GOT3 (cell line): Measurements from ENCODE around the gene BBS5.
"Not testable (repeated sequence)": the region's sequence is repeated elsewhere in the genome, so short reads cannot be mapped to it uniquely, and the experiment has no call there.

ENCODE experiments used
- DNase-seq: peaks from one replicate; lab custom pipeline; 2025; ENCODE audit warnings: mixed read lengths; lab: John Stamatoyannopoulos, UW

The BBS5 gene

DNA sequence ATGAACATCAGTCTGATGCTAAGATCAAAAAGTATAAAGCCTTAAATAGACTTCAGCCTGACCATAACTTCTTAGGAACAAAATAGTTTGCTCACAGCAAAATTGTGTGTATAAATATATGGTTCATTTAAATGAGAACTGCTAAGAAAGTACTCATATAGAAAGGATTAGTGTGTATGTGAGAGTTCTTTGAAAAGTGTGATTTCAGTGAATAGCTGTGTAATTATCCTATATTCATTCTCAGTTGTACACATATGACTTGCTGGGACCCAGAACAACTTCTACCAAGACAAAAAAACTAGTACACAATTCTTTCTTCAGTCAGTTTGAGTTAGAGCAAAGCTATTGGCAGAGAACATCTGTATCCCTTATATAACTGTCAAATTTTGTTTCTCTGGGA lies 7.2 kb downstream of the BBS5 start:
- DNase-seq, result no peak

DNA sequence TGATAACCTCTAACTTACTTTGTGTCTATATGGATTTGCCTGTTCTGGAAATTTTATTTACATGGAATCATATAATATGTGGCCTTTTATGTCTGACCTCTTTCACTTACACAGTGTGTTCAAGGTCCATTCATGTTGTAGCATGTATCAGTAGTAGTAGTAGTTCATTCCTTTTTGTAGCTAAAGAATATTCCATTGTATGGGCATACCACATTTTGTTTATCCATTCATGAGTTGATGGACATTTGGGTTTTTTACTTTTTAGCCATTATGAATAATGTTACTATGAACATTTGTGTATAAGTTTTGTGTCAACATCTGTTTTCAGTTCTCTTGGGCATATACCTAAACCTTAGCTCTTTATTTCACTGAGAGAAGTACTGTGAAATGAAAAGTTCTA lies 11.5 kb downstream of the BBS5 start:
- no peak for DNase-seq

DNA sequence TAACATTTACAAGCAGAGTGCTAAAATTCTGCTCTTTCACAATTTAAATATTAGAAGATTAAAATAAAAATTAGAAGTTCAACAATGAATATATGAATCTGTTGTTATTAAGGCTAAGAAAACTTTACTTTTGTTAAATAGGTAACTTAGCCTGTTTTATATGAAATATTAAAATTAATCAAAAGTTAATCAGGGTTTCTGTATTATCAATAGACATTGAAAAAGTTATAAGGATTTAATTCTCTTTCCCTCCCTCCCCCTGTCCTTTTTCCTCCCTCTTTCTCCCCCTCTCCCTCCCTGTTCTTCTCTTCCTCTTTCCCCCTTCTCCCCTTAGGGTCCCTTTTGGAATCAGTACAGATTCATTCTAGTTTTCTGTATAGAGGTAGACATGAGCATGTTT lies 12.1 kb downstream of the BBS5 start:
- DNase-seq, result no peak

DNA sequence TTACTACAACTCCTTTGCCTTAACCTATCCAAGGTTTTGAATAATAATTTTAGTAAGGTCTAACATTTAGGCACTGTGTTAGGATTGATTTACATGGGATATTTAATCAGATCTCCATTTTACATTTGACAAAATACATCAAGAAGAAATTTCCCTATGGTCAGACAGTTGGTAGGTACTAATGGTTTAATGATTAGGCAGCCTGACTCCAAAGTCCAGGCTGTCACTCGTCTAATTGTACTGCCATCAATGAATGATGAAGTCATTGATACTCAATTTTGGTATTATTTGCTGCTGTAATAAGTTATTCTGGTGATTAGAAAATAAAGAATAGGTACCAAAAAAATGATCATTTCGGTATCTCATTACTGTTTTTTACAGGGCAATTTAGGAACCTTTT lies 14.1 kb downstream of the BBS5 start:
- no peak for DNase-seq

DNA sequence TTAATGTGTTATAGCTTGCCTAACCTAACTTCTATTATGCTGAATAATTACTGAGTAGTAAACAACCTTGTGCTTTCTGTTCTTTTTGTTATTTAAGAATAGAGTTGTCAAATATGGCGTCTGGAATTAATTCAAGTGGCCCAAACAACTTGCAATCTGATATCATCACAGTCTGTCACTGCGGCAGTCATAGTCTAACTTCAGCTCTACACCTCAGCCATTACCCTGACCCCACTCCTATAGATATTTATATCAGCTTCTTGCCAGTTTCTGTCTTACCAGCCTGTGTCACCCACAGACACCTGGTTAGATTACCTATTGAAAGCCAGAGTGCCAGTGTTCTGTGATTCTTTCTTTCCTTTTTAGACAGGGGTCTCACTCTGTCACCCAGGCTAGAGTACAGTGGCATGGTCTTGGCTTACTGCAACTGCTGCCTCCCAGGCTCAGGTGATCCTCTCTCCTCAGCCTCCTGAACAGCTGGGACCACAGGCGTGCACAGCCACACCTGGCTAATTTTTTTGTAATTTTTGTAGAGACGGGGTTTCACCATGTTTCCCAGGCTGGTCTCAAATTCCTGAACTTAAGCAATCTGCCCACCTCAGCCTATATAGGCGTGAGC lies 16.1 kb downstream of the BBS5 start:
- DNase-seq, result no peak

DNA sequence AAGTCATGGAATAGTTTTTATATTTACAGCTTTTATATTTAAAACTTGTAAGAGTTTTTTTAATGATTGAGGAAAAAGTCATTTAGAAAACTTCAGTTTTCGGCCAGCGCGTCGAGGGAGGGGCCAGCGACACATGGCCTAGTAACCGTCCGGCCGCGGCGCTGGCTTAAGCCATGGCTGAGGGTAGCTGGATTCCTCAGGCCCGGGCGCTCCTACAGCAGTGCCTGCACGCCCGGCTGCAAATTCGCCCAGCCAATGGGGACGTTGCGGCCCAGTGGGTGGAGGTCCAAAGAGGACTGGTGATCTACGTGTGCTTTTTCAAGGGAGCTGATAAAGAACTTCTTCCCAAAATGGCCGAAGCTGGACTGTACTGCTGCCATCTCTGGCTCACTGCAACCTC lies 25.4 kb downstream of the BBS5 start:
- no peak for DNase-seq

DNA sequence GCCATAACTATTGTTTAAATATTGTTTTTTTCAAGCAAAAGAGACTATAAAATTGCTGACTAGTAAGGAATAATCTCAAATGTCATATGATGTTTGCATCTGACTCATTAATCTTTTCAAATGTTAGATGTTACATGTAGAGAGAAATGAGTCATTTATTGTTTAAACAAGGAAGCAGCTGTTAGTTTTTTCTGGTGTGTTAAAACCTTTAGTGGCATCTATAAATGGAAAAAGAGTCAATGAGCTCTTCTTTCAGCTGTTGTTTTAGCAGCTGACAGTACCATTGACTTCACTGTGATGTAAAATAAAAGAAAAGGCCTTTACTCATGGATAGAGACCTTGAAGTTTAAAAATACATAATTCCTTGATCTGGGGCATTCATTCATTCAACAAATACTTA lies 28.4 kb downstream of the BBS5 start:
- no peak for DNase-seq

DNA sequence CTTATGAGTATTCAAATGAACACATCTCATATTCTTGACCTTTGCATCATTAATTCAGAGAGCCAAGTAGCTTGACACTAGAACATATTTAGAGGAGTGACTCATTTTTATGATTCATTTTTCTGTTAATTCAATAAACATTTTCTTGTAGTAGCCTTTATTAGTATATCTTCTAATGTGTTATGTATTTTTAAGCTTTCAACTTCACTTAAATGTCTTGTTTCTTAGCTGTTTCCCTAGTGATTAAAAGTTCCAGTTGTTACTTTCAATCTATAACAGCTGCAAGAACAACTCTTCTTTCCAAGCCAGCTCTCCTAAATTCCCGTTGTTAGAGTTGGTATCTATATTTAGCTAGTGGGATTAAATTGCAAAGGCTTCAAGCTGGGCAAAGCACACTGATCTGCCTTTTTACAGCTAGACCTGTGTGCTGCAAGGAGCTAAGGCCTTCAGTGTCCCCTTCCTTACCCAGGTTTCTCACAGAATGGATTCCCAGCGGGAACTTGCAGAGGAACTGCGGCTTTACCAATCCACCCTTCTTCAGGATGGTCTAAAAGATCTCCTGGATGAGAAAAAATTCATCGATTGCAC lies 30.1 kb downstream of the BBS5 start, which contains the start of gene KLHL41:
Gene KLHL41, plus strand, starts transcription at position 405 of the 588 bp plus-strand sequence. Its CDS starts 77 bp downstream, at position 482.
- no peak for DNase-seq

DNA sequence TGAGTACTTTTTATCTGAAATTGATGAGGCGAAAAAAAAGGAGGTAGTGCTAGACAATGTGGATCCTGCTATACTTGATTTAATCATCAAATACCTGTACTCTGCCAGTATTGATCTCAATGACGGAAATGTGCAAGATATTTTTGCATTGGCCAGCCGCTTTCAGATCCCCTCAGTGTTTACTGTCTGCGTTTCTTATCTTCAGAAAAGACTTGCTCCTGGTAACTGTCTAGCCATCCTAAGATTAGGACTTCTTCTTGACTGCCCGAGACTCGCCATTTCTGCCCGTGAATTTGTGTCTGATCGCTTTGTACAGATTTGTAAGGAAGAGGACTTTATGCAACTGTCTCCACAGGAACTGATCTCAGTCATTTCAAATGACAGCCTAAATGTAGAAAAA lies 30.7 kb downstream of the BBS5 start:
- no peak for DNase-seq

DNA sequence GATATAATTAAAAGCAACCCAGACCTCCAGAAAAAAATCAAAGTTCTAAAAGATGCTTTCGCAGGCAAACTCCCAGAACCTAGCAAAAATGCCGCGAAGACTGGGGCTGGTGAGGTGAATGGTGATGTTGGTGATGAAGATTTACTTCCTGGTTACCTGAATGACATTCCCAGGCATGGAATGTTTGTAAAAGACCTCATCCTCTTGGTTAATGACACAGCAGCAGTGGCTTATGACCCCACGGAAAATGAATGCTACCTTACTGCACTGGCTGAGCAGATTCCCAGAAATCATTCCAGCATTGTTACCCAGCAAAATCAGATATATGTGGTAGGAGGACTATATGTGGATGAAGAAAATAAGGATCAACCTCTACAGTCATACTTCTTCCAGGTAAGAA lies 31.2 kb downstream of the BBS5 start:
- no peak for DNase-seq

DNA sequence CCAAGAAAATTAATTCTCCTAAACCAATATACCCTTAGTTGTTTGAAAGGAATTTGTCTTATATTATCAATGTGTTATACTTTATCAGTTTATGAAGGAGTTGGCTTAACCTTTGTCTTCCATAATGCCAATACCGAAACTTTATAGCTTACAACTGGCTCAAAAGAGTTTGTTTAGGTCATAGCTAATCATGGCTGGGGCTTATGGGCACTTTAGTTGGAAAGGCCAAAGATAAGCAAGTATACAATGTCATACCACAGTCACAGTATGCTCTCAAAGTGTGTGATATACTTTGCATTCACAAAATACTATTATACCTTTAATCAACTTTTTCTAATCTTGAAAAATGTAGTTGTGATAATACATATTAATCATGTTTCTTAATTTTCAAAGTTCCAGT lies 32.5 kb downstream of the BBS5 start:
- no peak for DNase-seq

DNA sequence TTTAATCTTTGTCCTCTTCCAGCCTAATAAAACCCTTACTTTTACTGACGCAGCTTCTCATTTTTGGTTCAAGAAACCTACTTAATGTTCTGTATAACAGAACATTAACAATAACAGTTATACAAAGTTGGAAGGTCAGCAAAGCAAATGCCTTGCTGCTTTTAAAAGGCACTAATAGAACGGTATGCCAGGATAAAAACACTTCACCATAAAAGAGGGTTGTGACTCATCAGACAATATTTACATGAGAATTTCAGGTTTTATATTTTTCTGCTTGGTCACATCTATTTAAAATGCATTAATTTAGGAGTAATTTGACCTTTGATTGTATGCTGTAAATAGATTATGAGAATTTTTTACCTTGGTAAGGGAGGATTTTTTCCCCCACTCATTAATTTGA lies 33.2 kb downstream of the BBS5 start:
- DNase-seq, result no peak

DNA sequence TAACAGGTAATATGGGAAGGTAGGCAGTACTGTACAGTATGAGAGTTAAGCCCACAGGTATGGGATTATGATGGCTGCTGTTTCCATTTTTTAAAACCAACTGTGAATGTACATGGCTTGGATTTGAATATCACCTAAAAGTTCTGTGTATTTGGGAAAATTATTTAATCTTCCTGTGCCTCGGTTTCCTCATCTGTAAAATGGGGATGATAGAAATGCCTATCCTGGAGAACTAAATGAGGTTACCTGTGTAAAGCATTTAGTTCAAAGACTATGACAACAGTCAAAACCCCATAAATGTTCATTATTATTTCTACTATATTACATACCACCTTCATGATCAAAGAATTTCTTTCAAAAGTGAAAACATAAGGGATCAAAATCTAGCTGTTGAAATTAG lies 33.8 kb downstream of the BBS5 start:
- no peak for DNase-seq

DNA sequence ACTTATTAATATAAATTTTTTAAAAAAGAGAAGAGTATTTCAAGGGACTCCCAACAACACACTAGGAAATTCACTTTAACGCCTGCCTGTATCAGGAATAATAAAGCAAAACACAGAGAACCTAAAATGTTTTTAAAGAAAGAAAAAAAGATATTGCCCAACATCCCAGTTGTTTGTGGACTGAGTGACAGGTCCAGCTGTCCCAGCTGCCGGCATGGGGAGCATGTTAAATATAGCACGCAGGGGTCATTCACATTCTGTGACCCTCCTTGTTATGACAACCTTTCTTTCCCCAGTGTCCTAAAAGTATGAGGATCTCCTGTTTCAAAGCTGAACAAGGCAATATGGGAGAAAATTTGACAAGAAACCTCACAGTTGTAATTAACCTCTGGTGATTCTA lies 34.6 kb downstream of the BBS5 start:
- no peak for DNase-seq

DNA sequence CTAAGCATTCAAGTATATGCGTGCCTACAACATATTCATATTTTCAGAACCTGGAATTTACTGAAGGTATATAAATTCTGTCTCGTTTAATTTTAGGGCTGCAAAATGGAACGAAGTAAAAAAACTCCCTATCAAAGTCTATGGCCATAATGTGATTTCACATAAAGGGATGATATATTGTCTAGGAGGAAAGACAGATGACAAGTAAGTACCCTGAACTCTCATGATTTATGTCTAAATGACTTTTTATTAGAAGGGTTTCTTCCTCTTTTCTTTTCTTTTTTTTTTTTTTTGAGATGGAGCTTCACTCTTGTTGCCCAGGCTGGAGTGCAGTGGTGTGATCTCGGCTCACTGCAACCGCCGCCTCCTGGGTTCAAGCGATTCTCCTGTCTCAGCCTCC lies 35.5 kb downstream of the BBS5 start:
- not testable (repeated sequence) for DNase-seq

DNA sequence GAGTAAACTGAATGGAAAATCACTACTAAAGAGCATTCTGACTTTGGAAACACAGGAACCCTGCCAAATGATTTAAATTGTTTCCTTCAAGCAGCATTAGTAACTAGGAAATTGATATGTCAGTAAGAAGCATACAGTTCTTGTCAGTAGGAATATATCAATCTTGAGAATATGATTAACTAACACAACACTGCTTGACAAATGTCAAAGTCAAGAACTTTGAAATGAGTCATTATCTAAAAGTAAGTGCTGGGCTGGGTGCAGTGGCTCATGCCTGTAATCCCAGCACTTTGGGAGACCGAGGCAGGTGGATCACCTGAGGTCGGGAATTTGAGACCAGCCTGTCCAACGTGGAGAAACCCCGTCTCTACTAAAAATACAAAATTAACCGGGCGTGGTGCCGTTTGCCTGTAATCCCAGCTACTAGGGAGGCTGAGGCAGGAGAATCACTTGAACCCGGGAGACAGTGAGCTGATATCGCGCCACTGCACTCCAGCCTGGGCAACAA lies 37.2 kb downstream of the BBS5 start:
- not testable (repeated sequence) for DNase-seq

DNA sequence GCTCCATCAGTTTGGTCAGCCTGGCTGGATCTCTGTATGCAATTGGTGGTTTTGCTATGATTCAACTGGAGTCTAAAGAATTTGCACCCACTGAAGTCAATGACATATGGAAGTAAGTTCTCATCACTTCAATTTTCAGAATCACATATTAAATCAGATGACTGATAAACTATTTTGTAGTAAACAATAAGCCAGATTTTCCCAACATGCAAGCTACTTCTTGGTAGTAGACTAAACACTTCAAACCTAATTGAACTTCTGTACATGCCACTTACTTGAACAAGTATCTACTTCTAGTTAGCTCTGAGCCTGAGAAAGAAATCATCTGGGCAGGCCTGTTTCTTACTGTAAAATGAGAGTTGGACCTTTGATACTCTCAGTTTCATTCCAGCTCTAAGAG lies 41.6 kb downstream of the BBS5 start:
- no peak for DNase-seq

DNA sequence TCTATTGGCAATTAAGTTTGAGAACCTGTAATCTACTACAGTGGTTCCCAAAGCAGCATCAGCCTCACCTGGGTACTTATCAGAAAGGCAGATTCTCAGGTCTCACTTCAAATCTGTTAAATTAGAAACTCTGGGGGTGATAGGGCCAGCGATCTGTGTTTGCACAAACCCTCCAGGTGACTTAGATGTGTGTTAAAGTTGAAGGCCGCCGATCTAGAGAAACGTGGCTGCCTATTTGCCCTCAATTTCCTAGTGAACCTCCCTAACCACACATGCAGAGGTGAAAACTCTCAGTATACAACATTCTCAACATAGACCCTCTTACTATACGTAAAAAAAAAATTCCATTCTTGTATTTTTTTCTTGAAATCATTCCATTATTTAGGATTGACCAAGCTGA lies 44.4 kb downstream of the BBS5 start:
- no peak for DNase-seq

DNA sequence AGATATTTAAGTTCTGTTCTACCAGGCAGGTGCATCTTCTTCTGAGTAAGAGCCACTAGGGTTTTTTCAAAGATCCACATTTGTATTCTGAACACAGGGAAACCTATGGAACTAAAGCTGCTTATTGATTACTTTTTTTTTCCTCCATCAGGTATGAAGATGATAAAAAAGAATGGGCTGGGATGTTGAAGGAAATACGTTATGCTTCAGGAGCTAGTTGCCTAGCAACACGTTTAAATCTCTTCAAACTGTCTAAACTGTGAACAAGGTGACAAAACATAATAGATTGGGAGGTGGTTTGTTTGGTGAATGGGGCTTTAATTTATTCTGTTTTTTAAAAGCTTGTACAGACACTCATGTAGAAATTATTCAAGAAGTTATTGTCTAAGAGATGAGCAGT lies 46.1 kb downstream of the BBS5 start:
- no peak for DNase-seq

DNA sequence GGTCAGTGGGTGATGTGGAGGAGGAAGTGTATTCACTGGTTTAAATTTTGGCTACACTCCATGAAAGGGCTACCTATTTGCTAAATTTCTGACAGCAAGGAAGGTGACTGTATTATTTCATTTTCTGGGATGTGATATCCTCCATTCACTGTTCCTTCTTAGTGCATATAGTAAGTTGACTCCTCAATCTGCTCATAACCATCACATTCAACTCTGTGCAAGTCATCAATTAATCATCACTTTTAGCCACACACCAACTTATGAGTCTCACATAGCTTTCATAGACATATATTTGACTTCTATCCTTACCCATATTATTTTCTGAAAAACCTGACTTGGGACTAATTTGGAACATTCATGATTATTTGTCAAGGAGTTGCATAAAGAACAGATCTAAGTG lies 47.2 kb downstream of the BBS5 start:
- DNase-seq, result no peak

DNA sequence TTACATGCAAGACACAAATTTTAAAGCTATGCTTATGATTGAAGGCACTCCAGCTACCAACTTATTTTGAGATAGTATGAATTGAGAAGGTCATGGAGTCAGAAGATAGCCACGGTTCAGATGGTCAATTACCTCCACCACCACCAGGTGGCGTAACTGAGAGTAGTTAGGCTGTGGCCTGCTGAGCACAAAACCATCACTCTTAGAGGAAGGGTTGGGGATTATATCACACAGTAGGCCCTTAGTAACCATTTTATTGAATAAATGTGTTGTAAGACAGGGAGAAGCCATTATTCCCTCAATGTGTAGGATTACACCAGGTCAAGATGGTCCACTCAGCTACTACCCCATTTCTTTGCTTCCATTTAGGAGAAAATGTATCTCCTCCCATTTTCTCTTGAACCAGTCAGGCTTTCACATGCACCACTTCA lies 49.0 kb downstream of the BBS5 start:
- DNase-seq, result no peak

DNA sequence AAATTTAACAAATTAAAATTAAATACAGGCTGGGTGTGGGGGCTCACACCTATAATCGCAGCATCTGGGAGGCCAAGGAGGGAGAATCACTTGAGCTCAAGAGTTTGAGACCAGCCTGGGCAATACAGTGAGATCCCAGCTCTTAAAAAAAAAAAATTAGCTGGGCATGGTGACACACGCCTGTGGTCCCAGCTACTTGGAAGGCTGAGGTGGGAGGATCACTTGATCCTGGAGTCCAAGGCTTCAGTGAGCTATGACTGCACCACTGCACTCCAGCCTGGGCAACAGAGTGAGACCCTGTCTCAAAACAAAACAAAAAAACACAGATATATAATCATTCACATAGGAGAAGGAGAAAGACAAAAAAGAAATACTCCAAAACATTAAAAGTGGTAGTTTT lies 60.2 kb downstream of the BBS5 start:
- DNase-seq, result not testable (repeated sequence)

DNA sequence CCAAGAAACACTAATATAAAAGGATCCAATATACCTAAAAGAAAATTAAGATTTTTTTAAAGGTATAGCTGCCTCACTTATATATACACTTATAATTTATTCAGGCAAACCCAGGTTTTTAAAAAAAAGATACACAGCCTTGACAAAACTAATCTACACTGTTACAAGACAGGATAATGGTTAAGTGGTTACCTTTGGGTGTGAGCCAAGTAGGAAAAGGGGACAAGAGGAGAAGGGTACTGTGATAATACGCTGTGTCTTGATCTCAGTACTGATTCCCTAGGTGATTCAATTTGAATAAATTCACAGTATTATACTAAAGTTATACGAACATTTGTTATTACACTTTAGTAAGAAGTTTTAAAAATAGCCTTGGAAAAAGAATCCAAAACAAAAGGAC lies 60.9 kb downstream of the BBS5 start:
- no peak for DNase-seq

DNA sequence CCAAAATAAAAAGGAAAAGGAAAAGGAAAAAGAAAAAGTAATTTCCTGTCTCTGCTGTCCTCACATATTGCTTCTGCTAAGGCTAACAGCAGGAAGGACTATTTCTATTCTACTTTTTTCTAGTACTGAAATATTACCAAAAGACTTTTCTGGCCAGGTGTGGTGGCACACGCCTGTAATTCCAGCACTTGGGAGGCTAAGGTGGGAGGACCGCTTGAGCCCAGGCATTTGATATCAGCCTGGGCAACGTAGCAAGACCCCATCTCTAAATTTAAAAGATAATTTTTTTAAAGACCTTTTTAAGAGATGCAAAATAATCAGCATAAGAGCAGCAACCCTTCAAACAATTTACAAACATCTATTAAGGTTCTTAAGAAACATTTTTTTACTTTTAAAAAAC lies 63.1 kb downstream of the BBS5 start:
- no peak for DNase-seq
